ENCODE measurements around the gene USH1C.

The USH1C gene

GRCh38 chr11:17568944-17569343, 24.7 kb upstream of the USH1C start:
- no peak for DNase-seq

GRCh38 chr11:17564687-17565042, 20.4 kb upstream of the USH1C start:
- no peak for DNase-seq

GRCh38 chr11:17563961-17564686, 19.9 kb upstream of the USH1C start:
- DNase-seq: no peak

- no peak for DNase-seq
Measured at GRCh38 chr11:17563231-17563646, 19.0 kb upstream of the USH1C start.

- no peak for DNase-seq
Measured at GRCh38 chr11:17561526-17561925, 17.3 kb upstream of the USH1C start.

- no peak for DNase-seq
Measured at GRCh38 chr11:17561111-17561415, 16.8 kb upstream of the USH1C start.

GRCh38 chr11:17560281-17561110, 16.3 kb upstream of the USH1C start:
- no peak for DNase-seq

- DNase-seq: no peak
Measured at GRCh38 chr11:17559341-17560087, 15.3 kb upstream of the USH1C start.

GRCh38 chr11:17558916-17559315, 14.7 kb upstream of the USH1C start:
- no peak for DNase-seq

- no peak for DNase-seq
Measured at GRCh38 chr11:17558025-17558780, 14.0 kb upstream of the USH1C start.

GRCh38 chr11:17556999-17557398, 12.8 kb upstream of the USH1C start:
- no peak for DNase-seq

GRCh38 chr11:17554487-17554886, 10.3 kb upstream of the USH1C start:
- DNase-seq: no peak

GRCh38 chr11:17553249-17553546, 9.0 kb upstream of the USH1C start:
- DNase-seq: no peak

- no peak for DNase-seq
Measured at GRCh38 chr11:17552392-17553248, 8.4 kb upstream of the USH1C start.

- DNase-seq: no peak
Measured at GRCh38 chr11:17552041-17552355, 7.8 kb upstream of the USH1C start.

- DNase-seq: no peak
Measured at GRCh38 chr11:17551347-17552040, 7.3 kb upstream of the USH1C start.

GRCh38 chr11:17550450-17551346, 6.5 kb upstream of the USH1C start:
- no peak for DNase-seq

- no peak for DNase-seq
Measured at GRCh38 chr11:17548444-17548843, 4.2 kb upstream of the USH1C start.

- DNase-seq: no peak
Measured at GRCh38 chr11:17547932-17548331, 3.7 kb upstream of the USH1C start.

- no peak for DNase-seq
Measured at GRCh38 chr11:17547051-17547577, 2.9 kb upstream of the USH1C start, which contains the start of gene OTOG. TSS of gene OTOG (plus strand) at chr11:17547259. CDS start at chr11:17547373, 114 bp downstream.

Measured in CD4-positive, alpha-beta T cell treated with Interleukin-17A for 4 hours (primary cell).